ENCODE data around the gene MCIDAS.

The MCIDAS gene

GRCh38 chr5:55226934-55227663, at the start of gene MCIDAS:
TSS of gene MCIDAS (minus strand) at chr5:55227315. CDS start at chr5:55227138, 177 bp downstream.
- TF ChIP-seq, protein P1, sequence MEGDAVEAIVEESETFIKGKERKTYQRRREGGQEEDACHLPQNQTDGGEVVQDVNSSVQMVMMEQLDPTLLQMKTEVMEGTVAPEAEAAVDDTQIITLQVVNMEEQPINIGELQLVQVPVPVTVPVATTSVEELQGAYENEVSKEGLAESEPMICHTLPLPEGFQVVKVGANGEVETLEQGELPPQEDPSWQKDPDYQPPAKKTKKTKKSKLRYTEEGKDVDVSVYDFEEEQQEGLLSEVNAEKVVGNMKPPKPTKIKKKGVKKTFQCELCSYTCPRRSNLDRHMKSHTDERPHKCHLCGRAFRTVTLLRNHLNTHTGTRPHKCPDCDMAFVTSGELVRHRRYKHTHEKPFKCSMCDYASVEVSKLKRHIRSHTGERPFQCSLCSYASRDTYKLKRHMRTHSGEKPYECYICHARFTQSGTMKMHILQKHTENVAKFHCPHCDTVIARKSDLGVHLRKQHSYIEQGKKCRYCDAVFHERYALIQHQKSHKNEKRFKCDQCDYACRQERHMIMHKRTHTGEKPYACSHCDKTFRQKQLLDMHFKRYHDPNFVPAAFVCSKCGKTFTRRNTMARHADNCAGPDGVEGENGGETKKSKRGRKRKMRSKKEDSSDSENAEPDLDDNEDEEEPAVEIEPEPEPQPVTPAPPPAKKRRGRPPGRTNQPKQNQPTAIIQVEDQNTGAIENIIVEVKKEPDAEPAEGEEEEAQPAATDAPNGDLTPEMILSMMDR (IDR thresholded peaks at IDR 0.05; ENCODE audit: insufficient read depth, low read length, poor library complexity, severe bottlenecking): peak; percentile 31
- DNase-seq (ENCODE audit: extremely low read depth, insufficient read length): peak; percentile 66
- H3K36me3 ChIP-seq (ENCODE audit: control insufficient read depth, insufficient read depth, low read length): no peaks in the 10 kb centered on the region
- peak within 1 kb of the TSS; percentile 41 for H3K4me3 ChIP-seq (replicated peaks; ENCODE audit: low read depth, low read length)
- H3K27me3 ChIP-seq (replicated peaks; ENCODE audit: control insufficient read depth, insufficient read depth, low read length): peaks cover 3% of the 10 kb centered on the region

DNA sequence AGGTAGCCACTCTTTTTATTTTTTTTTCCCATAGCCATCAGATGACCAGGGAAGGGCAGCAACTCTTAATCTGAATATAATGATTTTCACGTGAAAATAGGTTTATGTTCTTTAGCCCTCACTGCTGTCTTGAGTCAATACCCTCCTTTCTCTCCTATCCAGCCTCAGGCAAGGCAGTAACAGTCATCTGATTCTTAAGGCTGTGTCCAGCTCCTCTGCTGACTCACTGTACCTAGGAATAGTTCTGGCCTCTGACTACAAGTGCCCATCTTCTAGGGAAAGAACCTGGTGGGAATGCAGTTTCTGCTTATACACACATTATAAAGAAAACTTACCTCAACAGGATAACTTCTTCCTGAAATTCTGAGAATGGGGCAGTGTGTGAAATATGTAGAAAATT, 49.7 kb upstream of the MCIDAS start:
- no peak overlapping the region for H3K4me3 ChIP-seq (replicated peaks; ENCODE audit: low read depth, low read length)
- DNase-seq (ENCODE audit: extremely low read depth, insufficient read length): no peak
- TF ChIP-seq, protein P1 (IDR thresholded peaks at IDR 0.05; ENCODE audit: insufficient read depth, low read length, poor library complexity, severe bottlenecking): no peak
- no peaks in the 10 kb centered on the region for H3K27me3 ChIP-seq (replicated peaks; ENCODE audit: control insufficient read depth, insufficient read depth, low read length)
- peaks cover 7% of the 10 kb centered on the region for H3K36me3 ChIP-seq (ENCODE audit: control insufficient read depth, insufficient read depth, low read length)

- no peak overlapping the region for H3K4me3 ChIP-seq (replicated peaks; ENCODE audit: low read depth, low read length)
- TF ChIP-seq, protein P1 (IDR thresholded peaks at IDR 0.05; ENCODE audit: insufficient read depth, low read length, poor library complexity, severe bottlenecking): no peak
- H3K36me3 ChIP-seq (ENCODE audit: control insufficient read depth, insufficient read depth, low read length): peaks cover 3% of the 10 kb centered on the region
- H3K27me3 ChIP-seq (replicated peaks; ENCODE audit: control insufficient read depth, insufficient read depth, low read length): no peaks in the 10 kb centered on the region
- no peak for DNase-seq (ENCODE audit: extremely low read depth, insufficient read length)
These were observed 31.2 kb upstream of the MCIDAS start for GRCh38 chr5:55258339-55258738.

GRCh38 chr5:55254802-55255201, 27.7 kb upstream of the MCIDAS start:
- Histone ChIP-seq H3K27me3 (replicated peaks; ENCODE audit: control insufficient read depth, insufficient read depth, low read length) (no peaks in the 10 kb centered on the region), H3K36me3 (ENCODE audit: control insufficient read depth, insufficient read depth, low read length) (peaks cover 1% of the 10 kb centered on the region), H3K4me3 (replicated peaks; ENCODE audit: low read depth, low read length) (no peak overlapping the region)
- TF ChIP-seq, protein P1 (IDR thresholded peaks at IDR 0.05; ENCODE audit: insufficient read depth, low read length, poor library complexity, severe bottlenecking): no peak
- DNase-seq (ENCODE audit: extremely low read depth, insufficient read length): no peak

GRCh38 chr5:55250064-55250463, 22.9 kb upstream of the MCIDAS start:
- no peaks in the 10 kb centered on the region for H3K36me3 ChIP-seq (ENCODE audit: control insufficient read depth, insufficient read depth, low read length)
- no peak overlapping the region for H3K4me3 ChIP-seq (replicated peaks; ENCODE audit: low read depth, low read length)
- DNase-seq (ENCODE audit: extremely low read depth, insufficient read length): no peak
- TF ChIP-seq, protein P1 (IDR thresholded peaks at IDR 0.05; ENCODE audit: insufficient read depth, low read length, poor library complexity, severe bottlenecking): no peak
- H3K27me3 ChIP-seq (replicated peaks; ENCODE audit: control insufficient read depth, insufficient read depth, low read length): no peaks in the 10 kb centered on the region

All from GM06990 (cell line).